Measurements from ENCODE around the gene RBFOX2. TPM values are rescaled to one million over a fixed set of nuclear protein-coding genes. Genes with fewer than 3 reads are reported as not detected.

RBFOX2 gene
- total and polyA plus RNA-seq, 2 donors (not counting 3 experiments of a cell fraction or from before 2014, with no cell fraction given), result 125 to 142 TPM

DNA sequence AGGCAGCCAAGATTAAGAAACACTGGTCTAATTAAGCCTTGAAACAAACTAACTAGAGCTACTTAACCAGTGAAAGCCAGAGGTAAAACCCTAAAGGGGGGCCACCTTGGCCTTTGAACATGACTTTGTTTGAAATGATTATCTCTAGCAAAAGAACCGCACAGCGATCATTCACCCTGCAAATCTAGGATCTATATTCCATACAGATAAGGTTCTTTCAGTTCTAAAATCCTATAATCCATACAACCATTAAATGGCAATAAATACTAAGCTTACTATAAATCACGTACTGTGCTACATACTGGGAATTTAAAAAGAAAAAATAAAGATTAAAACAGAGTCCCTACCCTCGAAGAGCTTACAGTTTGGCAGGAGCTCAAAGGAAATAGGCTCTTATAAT lies 40.6 kb downstream of the RBFOX2 start:
- dilution Hi-C loops (cut with MboI; ENCODE audit: extremely low pct_ligation_motif_present, low sequenced_read_pairs), result no loop called here
- Histone ChIP-seq H3K9me1 (replicated peaks; ENCODE audit: control insufficient read depth, extremely low read depth, insufficient read depth, low read length) (no peaks in the 10 kb centered on the region), H3K27ac (ENCODE audit: insufficient read depth, low read depth, low read length) (no peak overlapping the region), H3K4me3 (replicated peaks in 1 of 3; ENCODE audit: insufficient read depth in 1 of 3, low read depth in 1 of 3, low read length in 3 of 3) (no peak overlapping the region), H3K9me3 (replicated peaks; ENCODE audit: control insufficient read depth, insufficient read depth, low read length) (no peaks in the 10 kb centered on the region), H3K27me3 (ENCODE audit: control insufficient read depth in 2 of 2, insufficient read depth in 2 of 2, low read length in 2 of 2) (no peaks in the 10 kb centered on the region), H3K4me2 (ENCODE audit: insufficient read depth, low read length) (no peak overlapping the region), H3K4me1 (ENCODE audit: control insufficient read depth, extremely low read depth, insufficient read depth, low read length) (peaks cover 15% of the 10 kb centered on the region), H3K79me2 (ENCODE audit: control insufficient read depth, insufficient read depth, low read length) (peaks cover 34% of the 10 kb centered on the region), H3K36me3 (ENCODE audit: control insufficient read depth in 2 of 2, extremely low read depth in 1 of 2, insufficient read depth in 2 of 2, low read length in 2 of 2) (no peaks in the 10 kb centered on the region), H3K9ac (replicated peaks; ENCODE audit: extremely low read depth, insufficient read depth, low read length) (no peak overlapping the region), H4K20me1 (replicated peaks; ENCODE audit: control insufficient read depth, extremely low read depth, insufficient read depth, low read length) (peaks cover 2% of the 10 kb centered on the region), H2AFZ (ENCODE audit: low read depth, low read length) (no peak overlapping the region)
- CTCF ChIA-PET, result interaction anchor here (1.0 to 3.1 kb wide), 5 partner anchors 8 to 78 kb away, joined by 3 to 10 read pairs (median 4); no protein-coding TSS in a partner anchor
- FAIRE-seq, result no peak
- intact Hi-C loops (cut with micrococcal nuclease), result no loop called here
- DNase-seq (ENCODE audit: low read depth, low spot score), result no peak
- TF ChIP-seq GATA2 (IDR thresholded peaks at IDR 0.05; ENCODE audit: insufficient read depth, insufficient read length, low read depth, low read length) (no peak), POLR2A (IDR thresholded peaks at IDR 0.05; ENCODE audit: low read depth, low read length) (no peak), POLR2AphosphoS5 (IDR thresholded peaks at IDR 0.05; ENCODE audit: insufficient read depth, low read depth, low read length) (no peak)
- BruUV-seq (replicated peaks), result no TSS peak
- POLR2A ChIA-PET, result no interaction called here

DNA sequence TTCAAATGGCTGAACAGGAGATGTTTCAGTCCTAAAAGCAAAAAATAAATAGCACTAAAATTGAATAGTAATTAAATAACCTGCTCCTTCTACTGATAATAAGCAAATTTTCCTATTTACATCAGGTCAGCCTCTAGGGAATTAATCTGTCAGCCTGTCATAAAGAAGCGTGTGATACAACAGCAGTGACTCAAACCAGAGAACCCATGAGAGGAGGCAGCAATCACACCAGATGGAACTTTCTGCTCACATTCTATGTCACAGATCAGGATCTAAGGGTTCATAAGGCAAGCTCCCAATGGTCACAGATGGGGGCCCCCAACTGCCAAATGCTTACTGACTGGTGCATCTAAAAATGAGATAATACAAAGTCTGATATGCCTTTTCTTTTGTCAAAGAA lies 41.1 kb downstream of the RBFOX2 start:
- Histone ChIP-seq H3K27me3 (ENCODE audit: control insufficient read depth in 2 of 2, insufficient read depth in 2 of 2, low read length in 2 of 2) (no peaks in the 10 kb centered on the region), H3K4me3 (replicated peaks in 1 of 3; ENCODE audit: insufficient read depth in 1 of 3, low read depth in 1 of 3, low read length in 3 of 3) (no peak overlapping the region), H3K9ac (replicated peaks; ENCODE audit: extremely low read depth, insufficient read depth, low read length) (no peak overlapping the region), H3K79me2 (ENCODE audit: control insufficient read depth, insufficient read depth, low read length) (peaks cover 33% of the 10 kb centered on the region), H3K9me1 (replicated peaks; ENCODE audit: control insufficient read depth, extremely low read depth, insufficient read depth, low read length) (no peaks in the 10 kb centered on the region), H3K36me3 (ENCODE audit: control insufficient read depth in 2 of 2, extremely low read depth in 1 of 2, insufficient read depth in 2 of 2, low read length in 2 of 2) (no peaks in the 10 kb centered on the region), H2AFZ (ENCODE audit: low read depth, low read length) (no peak overlapping the region), H3K4me2 (ENCODE audit: insufficient read depth, low read length) (no peak overlapping the region), H3K9me3 (replicated peaks; ENCODE audit: control insufficient read depth, insufficient read depth, low read length) (no peaks in the 10 kb centered on the region), H3K27ac (ENCODE audit: insufficient read depth, low read depth, low read length) (no peak overlapping the region), H3K4me1 (ENCODE audit: control insufficient read depth, extremely low read depth, insufficient read depth, low read length) (peaks cover 15% of the 10 kb centered on the region), H4K20me1 (replicated peaks; ENCODE audit: control insufficient read depth, extremely low read depth, insufficient read depth, low read length) (peaks cover 2% of the 10 kb centered on the region)
- TF ChIP-seq MAX (IDR thresholded peaks at IDR 0.05; ENCODE audit: insufficient read depth, insufficient read length), result no peak
- TF ChIP-seq POLR2AphosphoS5 (IDR thresholded peaks at IDR 0.05; ENCODE audit: insufficient read depth, low read depth, low read length), result no peak
- no peak for TF ChIP-seq CTCF (IDR thresholded peaks at IDR 0.05; ENCODE audit: extremely low read depth in 1 of 2, insufficient read depth in 1 of 2, low read depth in 1 of 2, low read length in 2 of 2)
- no peak for TF ChIP-seq JUN (IDR thresholded peaks at IDR 0.05; ENCODE audit: borderline replicate concordance, insufficient read depth, insufficient read length, low read depth)
- no peak for TF ChIP-seq FOS (IDR thresholded peaks at IDR 0.05; ENCODE audit: borderline replicate concordance, insufficient read depth, low read length)
- TF ChIP-seq GATA2 (IDR thresholded peaks at IDR 0.05; ENCODE audit: insufficient read depth, insufficient read length, low read depth, low read length), result no peak
- no peak for TF ChIP-seq EZH2 (IDR thresholded peaks at IDR 0.05; ENCODE audit: borderline replicate concordance, low read depth, low read length, severe bottlenecking)
- no peak for TF ChIP-seq MYC (IDR thresholded peaks at IDR 0.05; ENCODE audit: low read depth, low read length)
- TF ChIP-seq POLR2A (IDR thresholded peaks at IDR 0.05; ENCODE audit: low read depth, low read length), result no peak
- intact Hi-C loops (cut with micrococcal nuclease), result no loop called here
- dilution Hi-C loops (cut with MboI; ENCODE audit: extremely low pct_ligation_motif_present, low sequenced_read_pairs), result no loop called here
- FAIRE-seq (no peak), DNase-seq (ENCODE audit: low read depth, low spot score) (no peak)
- POLR2A ChIA-PET, result no interaction called here
- CTCF ChIA-PET, result interaction anchor here (1.1 to 3.1 kb wide), 4 partner anchors 9 to 12 kb away, joined by 3 to 10 read pairs (median 4); no protein-coding TSS in a partner anchor
- no TSS peak for BruUV-seq (replicated peaks)
